ENCODE results near the gene EIF4A2.
A peak's percentile ranks its signal among the peaks of the same experiment; 100 is the strongest.
"Not testable (repeated sequence)": the region's sequence is repeated elsewhere in the genome, so short reads cannot be mapped to it uniquely, and the experiment has no call there.

The EIF4A2 gene

DNA sequence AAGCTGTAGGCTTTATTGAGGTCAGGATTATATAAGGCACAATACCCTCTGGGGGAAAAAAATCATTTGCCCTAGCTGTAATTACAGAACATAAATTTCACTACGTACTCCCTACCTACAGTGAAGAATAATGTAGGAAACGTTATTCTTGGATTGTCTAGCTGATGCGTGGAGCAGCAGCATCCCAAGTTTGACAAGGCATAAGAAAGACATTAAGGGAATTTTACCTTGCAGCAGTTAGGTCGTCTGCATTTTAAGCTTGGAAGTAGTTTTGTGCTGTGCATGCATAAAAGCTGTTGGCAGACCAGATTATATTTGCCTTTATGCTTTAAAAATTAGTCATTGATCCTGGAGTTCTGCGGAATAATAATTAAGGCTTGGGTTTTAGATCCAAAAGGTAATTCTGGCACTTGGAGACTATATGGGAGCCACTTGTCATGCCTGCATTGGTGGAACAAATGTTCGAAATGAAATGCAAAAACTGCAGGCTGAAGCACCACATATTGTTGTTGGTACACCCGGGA lies 2.2 kb downstream of the EIF4A2 start:
- no peak for DNase-seq

DNA sequence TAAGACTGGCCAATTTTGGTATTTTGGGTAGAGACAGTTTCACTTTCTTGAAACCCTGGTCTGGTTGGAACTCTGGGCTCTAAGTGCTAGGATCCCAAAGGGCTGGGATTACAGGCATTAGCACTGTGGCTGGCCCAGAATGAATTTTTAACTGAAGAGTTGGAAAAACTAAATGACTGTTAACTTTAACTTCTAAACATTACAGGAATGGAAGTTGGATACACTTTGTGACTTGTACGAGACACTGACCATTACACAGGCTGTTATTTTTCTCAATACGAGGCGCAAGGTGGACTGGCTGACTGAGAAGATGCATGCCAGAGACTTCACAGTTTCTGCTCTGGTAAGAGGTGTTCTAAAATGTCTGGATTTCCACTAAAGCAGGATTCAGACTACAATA lies 3.5 kb downstream of the EIF4A2 start:
- DNase-seq = no peak

DNA sequence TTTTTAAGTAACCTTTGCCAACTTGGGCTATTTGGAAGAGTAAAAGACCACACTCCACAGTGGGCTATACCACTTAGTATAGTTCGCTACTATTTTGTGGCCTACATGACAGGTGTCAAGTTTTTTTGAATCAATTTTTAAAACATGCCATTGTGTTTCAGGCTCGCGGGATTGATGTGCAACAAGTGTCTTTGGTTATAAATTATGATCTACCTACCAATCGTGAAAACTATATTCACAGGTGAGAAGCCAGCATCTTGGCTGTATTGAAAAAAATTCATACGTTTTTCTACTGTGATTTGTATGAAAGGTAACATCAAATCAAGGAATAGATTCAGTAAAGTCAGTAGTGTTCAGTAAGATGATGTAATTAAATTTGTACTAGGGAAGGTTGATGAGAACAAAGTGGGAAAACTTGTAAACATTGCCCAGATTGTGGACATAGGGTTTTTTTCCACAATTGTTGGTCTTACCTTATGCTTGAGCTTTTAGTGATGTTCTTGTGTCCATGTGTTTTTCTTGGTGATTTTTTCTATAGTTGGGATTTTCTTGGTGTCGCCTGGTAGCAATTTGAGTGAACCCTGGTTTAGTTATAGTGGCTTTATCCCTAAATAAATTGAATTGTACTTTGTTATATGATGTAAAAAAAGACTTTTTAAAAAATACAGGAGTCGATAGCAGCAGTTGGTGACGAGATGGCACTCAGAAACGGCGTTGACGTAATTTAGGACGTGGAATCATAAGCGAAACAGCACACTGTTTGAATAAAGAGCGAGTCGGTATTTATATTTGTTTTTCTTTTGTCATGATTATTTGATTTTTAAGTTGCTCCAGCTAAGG lies 4.5 kb downstream of the EIF4A2 start:
- no peak for DNase-seq

DNA sequence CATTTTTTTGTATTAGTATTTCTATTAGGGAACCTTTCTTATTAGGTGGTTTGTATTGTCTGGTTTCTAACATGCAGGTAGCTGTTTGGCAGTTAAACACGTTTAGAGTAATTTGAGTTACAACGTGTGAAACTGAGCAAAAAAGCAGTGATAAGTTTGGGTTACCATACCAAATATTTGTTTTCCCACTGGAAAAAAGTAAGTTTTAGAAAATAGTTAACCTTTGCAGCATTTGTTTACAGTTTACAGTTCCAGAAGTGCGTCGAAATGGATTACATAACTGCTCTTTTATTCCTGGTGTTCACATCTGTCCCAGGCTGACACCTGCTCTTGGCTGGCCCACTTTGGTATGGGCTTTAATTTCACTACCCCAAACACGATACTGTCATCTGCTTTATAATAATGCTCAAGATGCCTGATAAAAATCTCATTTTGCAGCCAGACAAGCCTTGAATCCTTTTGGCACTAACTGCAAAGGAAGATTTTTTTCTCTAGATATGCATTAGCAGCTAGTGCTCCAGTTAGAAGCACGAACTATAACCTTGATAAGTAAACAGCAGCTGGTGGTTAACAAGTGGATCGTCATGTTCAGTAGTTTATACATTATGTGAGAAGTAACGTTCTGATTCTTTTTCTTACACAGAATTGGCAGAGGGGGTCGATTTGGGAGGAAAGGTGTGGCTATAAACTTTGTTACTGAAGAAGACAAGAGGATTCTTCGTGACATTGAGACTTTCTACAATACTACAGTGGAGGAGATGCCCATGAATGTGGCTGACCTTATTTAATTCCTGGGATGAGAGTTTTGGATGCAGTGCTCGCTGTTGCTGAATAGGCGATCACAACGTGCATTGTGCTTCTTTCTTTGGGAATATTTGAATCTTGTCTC lies 5.3 kb downstream of the EIF4A2 start:
- DNase-seq = no peak

DNA sequence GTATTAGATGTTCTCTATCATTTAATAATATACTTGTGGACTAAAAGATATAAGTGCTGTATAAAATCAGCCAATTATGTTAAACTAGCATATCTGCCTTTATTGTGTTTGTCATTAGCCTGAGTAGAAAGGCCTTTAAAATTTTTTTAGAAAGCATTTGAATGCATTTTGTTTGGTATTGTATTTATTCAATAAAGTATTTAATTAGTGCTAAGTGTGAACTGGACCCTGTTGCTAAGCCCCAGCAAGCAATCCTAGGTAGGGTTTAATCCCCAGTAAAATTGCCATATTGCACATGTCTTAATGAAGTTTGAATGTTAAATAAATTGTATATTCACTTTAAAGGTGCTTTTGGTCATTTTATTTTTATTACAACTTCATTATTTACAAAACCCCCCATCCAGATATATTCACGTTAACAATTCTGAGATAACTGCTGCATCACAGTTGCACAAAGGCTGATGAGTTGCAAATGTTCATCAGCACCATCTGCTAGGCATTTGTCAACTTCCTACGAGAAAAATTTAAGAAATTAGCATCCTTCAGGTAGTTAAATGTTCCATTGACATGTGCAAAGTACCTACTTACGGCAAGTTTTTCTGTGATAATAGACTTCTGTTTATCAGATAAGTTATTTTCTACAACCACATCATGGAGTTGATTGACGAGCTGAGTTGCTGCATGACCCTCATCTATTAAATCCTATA lies 6.3 kb downstream of the EIF4A2 start:
- DNase-seq = no peak

DNA sequence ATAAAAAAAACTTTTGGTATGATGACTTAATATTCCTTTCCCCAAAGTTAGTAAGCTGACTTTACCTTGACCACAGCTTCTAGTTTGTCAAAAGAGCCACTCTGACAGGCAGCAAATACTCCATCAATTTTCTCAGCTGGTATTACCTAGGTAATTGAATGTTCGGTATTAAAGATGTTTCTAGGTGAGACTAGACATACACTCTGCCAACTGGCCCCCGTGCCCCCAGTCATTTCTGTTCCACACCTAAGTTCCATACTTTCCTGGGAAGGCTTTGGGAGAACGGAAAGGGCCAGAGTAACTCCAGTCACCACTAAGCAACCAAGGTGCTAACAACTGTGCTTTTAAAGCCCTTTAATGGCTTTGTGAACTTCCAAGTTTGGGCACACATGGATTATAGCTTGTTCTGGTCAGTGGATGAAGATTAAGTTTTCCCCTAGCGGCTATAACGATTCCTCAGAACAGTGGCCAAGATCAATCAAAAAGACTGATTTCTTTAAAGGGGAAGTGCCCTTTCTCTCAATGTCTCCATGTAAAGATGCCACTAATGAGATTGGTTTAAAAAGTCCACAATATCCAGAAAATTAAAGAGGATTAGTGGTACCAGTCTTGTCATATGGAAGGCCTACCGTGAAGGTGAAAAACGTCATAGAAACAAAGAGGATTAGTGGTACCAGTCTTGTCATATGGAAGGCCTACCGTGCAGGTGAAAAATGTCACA lies 7.0 kb downstream of the EIF4A2 start:
- DNase-seq = no peak

DNA sequence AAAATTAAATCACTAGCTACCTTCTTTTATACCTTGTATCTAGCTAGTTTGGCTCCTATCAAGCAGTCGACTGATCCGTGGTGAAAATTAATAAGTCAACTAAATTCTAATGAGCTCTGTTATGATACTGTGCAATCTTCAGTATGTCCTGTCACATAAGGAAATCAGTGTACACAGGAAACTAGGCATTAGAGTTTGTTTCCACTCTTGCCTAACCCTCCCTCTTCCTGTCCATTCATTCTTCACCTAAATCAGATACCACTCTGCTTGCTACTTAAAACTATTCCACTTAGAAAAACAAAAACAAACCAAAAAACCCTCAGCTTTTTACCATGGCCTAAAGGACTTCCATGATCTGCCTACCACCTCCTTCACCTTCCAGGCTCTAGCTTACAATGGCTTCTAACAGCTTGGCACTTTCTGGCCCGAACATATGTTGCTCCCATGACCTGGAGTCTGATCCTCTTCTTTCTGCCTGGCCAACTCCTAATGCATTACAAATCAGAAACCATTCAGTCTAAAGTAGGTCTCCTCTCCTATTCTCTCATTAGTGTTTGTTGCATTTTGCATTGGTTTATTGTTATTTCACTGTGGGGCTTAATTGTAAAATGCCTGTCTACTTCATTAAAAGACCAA lies 15.0 kb downstream of the EIF4A2 start:
- no peak for DNase-seq

DNA sequence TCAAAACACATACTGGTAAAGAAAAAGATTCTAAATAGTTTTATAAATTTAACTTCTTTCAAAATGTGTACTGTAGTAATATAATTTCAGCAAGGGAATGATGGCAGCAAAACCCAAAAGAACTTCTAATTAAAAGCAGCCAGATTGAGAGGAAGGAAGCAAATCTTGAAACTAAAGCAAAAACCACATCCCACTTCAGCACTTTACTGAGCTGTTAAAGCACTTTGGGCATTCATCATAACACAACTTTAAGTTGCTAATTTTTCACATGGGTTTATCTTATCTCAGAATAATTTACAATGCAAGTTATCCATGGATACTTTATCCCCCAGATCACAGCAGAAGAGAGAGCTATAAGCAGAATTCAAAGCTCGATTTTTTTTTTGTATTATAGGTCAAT lies 16.9 kb downstream of the EIF4A2 start:
- DNase-seq = no peak

DNA sequence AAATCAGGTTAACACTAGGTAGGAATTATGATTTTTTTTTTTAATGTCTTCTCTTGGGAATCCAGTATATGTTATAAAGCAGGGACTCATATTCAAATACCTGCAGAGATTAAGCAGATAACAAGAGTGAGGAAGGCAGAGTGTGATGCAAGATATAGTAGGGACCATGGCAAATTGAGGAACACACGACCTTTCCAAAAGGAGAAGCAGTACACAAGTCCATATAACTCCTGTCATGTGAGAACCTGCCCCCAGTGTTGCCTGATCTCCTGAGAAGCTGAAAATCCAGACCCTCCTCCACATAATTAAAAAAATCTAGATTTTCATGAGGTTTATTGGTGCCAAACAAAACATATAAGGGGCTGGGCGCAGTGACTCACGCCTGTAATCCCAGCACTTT lies 19.3 kb downstream of the EIF4A2 start:
- DNase-seq = no peak

DNA sequence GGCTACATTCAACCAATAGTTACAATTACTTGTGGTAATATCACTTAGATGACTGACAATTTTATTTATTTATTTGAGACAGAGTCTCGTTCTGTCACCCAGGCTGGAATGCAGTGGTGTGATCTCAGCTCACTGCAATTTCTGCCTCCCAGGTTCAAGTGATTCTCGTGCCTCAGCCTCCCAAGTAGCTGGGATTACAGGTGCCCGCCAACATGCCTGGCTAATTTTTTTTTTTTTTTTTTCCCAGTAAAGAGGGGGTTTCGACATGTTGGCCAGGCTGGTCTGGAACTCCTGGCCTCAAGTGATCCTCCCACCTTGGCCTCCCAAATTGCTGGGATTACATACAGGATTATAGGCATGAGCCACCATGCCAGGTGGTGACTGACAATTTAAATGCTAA lies 20.1 kb downstream of the EIF4A2 start:
- DNase-seq = not testable (repeated sequence)

DNA sequence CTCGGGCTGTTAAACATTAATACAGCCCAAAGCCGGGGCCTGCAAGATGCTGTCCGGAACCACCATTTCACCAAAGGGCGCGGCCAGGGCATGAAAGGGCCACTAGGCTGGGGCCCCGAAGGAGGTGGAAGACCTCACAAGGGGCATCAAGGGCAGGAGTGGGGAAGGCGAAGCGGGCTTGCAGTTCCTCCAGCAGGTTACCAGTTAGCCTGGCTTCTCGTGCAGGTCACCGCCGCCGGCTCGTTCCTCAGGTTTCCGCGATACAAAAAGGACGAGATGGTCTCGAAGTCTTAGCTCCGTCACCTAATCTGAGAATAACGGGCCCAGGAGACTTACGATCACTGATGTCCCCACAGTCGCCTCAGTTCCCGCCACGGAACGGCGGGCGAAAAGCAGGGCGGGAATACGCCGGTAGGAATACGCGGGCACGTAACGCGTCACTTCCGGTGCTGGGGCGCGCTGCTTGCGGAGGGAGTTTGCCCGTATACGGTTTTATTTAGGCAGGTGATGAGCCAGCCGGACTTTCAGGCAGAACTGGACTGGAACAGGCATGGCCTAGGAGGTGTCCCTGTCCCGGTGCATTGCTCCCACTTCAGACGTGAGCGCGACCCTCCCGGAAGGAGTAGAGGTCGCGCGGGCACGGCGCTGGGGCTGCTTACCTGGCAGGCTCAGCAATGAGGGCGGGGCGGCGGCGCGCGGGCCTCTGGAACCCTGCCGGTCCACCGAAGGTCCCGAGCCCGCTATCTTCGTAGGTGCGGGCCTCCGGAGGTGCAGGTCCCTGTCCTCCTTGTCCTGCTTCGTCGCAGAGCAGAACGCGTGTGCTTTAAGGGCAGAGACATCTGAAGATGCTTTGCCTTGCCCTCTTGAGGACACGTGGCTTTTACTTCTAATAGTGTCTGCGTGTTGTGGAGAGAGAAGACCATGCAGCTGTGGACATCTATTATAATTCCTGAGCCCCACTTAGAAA lies 23.0 kb downstream of the EIF4A2 start, which contains the start of gene RFC4:
Gene RFC4, minus strand, starts transcription at position 394 of the 967 bp plus-strand sequence. CDS start 1,769 bp downstream, outside the sequence.
- DNase-seq = peak; percentile 92

DNA sequence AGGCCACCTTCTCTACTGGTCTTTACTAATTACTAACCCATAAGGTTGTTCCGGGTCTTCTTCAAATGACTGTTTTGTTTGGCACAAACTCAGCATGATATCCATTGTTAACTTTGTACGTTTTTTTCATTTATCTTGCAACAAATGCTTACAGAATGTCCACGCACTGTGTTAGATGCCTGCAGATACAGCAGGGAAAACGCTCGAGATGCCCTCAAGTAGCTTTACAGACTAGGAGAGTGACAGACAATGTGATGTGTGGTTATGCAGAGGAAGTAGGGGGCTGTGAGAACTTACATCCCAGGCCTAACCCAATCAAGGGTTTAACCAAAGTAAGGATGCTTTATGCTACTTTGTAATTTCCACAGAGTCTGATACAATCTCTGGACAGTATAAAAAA lies 23.9 kb downstream of the EIF4A2 start:
- DNase-seq = no peak

DNA sequence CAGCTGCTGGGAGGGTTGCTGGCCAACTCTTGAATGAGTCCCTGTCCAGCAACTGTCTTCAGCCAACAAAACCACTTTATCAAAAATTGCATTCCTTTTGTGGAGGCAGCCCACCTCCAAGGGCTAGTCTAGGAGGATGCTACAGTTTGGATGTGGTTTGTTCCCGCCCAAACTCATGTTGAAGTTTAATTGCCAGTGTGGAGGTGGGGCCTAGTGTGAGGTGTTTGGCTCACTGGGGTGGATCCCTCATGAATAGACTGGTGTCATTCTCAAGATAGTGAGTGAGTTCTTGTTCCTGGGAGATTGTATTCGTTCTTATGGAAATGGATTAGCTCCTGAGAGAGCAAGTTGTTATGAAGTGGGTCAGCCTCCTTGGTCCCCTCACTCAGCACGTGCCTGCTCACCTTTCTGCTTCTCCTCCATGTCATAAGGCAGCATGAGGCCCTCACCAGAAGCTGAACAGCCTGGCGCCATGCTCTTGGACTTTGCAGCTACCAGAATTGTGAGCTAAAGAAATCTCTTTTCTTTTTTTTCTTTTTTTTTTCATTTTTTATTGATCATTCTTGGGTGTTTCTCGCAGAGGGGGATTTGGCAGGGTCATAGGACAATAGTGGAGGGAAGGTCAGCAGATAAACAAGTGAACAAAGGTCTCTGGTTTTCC lies 27.1 kb downstream of the EIF4A2 start:
- no peak for DNase-seq

DNA sequence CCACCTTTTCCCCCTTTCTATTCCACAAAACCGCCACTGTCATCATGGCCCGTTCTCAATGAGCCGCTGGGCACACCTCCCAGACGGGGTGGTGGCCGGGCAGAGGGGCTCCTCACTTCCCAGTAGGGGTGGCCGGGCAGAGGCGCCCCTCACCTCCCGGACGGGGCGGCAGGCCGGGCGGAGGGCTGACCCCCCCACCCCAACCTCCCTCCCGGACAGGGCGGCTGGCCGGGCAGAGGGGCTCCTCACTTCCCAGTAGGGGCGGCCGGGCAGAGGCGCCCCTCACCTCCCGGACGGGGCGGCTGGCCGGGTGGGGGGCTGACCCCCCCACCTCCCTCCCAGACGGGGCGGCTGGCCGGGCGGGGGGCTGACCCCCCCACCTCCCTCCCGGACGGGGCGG lies 27.9 kb downstream of the EIF4A2 start:
- not testable (repeated sequence) for DNase-seq

DNA sequence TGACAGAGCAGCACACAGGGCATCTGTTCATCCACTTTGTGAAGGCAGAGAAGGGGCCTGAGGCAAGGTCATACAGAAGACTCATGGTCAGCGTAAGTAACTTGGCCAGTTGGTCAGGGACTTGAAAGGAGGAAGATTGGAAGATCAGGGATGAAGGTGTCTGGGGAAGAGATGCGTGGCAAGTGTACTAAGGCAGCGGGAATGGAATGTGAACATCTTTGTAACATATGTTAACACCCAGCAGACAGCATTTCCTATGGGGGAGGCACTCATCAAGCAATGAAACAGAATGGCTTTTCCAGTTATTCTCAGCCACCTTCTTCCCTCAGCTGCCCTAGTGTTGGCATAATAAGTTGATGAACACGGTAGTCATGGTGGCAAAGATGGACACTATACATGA lies 30.7 kb downstream of the EIF4A2 start:
- no peak for DNase-seq

DNA sequence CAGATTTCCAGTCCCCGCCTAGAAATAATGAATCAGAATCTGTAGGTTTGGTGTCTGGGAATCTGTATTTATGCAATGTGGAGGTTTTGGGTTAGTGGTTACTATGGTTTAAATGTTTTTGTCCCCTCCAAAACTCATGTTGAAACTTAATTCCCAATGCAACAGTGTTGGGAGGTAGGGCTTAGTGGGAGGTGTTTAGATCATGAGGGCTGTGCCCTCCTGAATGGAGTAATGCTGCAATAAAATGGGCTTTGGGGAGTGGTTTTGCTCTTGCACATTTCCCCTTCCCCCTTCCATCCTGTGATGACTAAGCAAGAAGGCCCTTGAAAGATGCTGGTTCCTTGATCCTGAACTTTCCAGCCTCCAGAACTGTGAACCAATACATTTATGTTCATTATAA lies 32.1 kb downstream of the EIF4A2 start:
- DNase-seq = no peak

DNA sequence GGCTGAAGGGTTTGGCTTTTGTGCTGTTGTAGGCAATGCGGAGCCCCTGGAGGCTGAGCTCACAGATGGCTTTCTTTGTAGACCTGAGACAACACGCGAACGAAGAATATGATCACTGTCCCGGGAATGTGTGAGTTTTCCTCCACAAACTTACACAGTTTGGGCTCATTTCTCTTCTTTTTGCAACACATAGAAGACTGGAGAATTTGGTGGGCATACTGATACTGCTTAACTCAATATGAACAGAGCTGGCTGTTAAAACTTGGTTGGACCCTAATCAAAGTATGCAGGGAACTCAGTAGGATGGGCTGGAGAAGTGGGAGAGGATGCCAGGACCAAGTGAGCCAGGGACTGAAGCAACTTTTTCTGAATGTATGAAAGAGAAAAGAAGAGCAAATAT lies 35.1 kb downstream of the EIF4A2 start:
- DNase-seq = no peak

DNA sequence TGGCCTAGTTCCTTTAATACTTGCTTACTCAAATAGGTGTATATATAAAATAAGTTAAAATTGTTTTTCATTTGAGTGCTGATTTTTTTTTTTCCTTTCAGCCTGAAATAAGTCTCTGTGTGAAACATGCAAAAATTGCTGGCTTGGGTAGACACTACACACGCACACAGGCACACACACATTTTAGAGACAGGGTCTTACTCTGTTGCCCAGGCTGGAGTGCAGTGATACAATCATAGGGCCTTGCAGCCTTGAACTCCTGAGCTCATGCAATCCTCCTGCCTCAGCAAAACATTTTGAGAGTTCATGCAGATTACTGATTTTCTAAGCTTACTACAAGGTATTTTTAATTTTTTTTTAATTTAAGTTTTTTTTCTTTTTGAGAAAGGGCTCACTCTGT lies 35.6 kb downstream of the EIF4A2 start:
- DNase-seq = no peak

DNA sequence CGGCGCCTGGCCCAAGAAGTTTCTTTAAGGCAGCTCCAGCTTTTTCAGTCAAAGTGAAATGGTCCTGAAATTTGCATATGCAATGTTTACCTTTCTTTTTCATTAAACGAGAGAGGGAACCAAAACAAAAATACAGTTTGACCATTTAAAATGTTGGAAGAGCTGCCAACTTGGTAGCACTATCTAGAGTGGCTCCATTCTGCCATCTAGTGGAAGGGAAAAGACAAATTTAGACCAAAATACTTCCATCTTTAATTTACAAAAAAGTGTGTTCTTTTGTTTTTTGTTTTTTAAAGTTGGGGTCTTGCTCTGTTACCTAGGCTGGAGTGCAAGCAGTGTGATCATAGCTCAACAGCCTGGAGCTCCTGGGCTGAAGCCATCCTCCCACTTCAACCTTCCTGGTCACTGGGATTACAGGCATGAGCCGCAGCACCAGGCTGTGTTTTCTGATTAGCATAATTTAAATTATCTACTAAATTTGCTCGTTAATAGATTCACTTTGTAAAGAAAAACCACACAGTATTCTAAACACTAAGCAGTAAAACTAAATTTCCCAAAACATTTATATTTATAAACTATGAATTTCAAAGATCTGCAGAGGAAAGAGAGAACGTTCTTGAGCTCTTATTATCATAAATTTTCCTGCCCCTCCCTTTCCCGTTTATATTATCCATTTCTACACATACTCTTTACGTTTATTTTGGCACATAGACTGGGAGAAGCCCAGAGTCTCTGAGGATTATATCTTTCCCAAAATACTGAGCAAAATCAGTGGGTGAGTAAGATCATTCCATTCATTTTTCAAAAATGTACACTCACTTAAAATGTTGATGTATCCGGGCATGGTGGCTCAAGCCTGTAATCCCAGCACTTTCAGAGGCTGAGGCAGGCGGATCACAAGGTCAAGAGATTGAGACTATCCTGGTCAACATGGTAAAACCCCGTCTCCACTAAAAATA lies 38.3 kb downstream of the EIF4A2 start:
- peak; percentile 21 for DNase-seq
